GM19351 (cell line): Measurements from ENCODE around the gene TMEM101.
"Not testable (repeated sequence)": the region's sequence is repeated elsewhere in the genome, so short reads cannot be mapped to it uniquely, and the experiment has no call there.

ENCODE experiments used
- ATAC-seq: cut with Tn5 transposase; IDR thresholded peaks from one replicate; pipeline ENCODE4 v1.9.1; 2021; ENCODE audit warnings: mild to moderate bottlenecking, moderate library complexity; ENCODE audit not compliant: unreplicated experiment

The TMEM101 gene

DNA sequence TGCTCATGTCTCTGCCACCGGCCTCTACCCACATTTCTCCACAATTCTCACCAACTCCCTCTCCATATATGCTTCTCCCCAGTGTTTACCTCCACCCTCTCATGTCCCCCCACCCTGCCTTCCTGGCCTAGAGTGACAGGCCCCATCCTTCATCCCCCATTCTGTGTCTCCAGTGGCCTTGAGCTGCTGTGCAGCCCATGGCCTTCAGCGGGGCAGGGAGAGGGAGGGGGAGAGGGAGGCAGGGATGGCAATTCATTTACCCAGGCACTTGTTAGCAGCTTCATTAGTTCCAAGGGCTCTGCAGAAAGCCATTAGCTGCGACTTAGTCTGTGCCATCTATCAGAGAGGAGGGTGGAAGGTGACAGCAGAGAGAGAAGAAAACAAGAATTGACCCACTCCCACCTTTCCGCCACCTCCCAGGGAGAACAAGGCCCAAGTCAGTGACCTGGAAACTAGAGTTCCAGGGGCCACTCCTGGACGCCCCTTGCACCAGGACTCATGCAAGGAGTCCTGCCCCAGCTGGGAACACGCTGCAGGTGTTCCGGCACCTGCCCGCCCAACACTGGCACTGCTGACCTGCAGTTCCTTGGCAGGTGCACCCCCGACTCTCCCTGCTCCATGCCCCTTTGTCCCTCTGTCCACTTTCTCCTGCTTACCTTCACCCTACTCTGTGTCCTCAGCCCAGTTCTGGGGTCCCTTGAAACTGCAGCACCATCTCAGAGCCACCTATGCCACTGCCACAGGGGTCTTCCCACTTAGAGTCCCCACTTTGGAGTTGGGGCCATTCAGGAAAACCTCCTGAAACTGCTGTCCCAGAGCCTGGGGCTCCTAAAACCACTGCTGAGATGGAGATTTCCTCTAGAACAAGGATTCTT, 37.6 kb downstream of the TMEM101 start:
- ATAC-seq: no peak

DNA sequence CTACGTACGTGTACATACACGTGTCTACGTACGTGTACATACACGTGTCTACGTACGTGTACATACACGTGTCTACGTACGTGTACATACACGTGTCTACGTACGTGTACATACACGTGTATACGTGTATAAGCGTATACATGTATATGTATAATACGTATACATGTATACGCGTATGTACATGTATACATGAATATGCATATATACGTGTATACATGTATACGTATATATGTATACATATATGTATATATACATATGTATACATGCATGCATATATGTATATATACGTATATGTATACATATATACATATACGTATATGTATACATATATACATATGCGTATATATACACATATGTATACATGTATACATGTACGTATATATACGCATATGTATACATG, 38.9 kb downstream of the TMEM101 start:
- no peak for ATAC-seq

DNA sequence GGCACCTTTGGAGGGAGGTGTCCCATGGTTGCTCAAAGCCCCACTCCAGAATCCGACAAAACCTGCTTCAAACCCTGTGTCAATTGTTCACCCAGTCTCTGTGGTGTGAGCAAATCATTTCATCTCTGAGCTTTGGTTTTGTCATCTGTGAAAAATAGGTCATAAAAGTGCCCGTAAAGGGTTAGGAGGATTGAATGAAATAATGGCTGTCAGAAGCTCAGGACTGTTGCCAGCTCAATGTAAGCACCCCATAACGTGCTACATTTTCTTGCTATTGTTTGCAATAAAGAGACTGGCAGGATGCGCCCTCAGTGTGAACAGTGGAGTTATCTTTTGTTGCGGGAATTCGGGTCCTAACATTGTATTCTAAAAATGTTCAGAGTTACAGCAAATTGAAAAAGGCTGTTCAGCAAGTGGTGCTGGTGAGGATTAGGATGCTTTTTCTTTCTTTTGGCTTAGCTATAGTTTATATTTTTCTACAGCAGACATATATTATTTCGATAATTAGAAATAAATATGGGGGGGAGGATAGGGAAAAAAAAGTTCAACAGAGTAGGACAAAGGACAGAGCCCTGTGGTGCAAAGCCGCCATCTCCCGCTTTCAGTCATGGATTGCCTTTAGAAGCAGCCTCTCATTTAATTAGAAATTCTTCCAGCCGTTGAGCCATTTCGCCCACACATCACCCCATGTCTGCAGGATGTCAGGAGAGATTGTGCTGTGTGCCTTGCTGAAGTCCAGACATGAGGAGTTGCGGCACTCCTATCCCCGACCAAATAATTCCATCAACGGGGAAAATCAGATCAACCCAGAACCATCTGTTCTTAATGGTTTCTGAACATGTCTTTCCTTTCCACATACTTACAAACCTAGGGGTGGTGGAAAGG, 40.1 kb downstream of the TMEM101 start:
- no peak for ATAC-seq

DNA sequence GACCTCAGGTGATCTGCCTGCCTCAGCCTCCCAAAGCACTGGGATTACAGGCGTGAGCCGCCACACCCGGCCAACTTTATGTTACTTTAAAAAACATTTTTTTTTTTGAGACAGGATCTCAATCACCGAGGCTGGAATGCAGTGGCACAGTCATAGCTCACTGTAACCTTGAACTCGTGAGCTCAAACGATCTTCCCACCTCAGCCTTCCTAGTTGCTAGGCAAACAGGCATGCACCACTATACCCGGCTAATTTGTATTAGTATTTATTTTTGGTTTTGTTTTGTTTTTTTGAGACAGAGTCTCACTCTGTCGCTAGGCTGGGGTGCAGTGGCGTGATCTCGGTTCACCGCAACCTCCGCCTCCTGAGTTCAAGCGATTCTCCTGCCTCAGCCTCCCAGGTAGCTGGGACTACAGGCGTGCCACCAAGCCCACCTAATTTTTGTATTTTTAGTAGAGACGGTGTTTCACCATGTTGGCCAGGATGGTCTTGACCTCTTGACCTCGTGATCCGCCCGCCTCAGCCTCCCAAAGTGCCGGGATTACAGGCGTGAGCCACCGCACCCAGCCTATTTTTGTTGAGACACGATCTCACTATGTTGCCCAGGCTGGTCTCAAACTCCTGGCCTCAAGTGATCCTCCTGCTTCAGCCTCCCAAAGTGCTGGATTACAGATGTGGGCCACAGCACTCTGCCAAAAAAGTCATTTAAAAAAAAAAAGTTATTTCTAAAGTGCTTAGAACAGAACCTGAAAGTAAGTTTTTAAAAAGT, 42.1 kb downstream of the TMEM101 start:
- ATAC-seq: not testable (repeated sequence)

DNA sequence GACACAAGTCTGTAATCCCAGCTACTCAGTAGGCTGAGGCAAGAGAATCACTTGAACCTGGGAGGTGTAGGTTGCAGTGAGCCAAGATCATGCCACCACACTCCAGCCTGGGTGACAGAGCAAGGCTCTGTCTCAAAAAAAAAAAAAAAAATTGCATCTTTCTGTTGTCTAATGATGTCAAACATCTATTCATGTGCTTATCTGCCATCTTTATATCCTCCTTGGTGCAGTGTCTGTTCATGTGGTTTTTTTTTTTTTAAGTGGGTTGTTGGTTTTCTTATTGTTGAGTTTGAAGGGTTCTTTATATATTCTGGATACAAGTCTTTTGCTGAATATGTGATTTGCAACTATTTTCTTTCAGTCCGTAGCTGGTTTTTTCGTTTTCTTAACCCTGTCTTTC, 43.3 kb downstream of the TMEM101 start:
- not testable (repeated sequence) for ATAC-seq

DNA sequence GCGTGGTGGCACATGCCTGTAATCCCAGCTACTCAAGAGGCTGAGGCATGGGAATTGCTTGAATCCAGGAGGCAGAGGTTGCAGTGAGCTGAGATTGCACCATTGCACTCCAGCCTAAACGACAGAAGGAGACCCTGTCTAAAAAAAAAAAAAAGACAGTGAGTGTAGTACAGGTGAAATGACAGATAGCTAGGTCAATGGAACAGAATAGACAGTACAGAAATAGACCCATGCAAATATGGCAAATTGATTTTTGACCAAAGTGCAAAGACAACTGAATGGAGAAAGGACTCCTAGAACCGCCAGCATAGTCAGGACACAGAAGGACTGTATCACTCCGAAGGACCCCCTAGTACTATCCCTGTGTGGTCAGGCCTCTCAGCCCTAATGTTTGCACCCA, 44.4 kb downstream of the TMEM101 start:
- ATAC-seq: no peak

DNA sequence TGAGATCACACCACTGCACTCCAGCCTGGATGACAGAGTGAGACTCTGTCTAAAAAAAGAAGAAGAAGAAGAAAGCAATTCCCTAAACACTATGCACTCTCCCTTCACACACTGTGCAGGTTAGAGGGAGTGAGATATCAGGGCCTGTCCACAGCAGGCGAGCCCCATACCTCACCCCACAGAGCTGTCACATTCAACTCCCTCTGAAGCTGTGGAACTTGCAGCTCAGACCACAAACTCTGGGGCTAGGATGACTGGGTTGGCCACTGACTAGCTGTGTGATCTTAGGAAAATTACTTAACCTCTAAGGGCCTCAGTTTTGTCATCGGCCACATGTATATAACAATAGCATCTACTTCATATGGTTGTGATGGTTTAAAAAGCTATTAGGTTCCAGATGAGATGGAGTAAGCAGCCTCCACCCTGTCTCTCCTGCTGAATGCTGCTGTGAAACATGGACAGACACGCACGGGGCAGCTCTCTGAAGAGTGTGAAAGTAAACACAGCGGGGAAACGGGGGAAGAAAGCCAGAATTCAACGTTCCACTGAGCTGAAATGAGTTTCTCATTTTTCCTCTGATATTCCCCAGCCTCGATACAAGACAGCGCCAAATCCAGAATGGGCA, 47.4 kb downstream of the TMEM101 start:
- no peak for ATAC-seq

DNA sequence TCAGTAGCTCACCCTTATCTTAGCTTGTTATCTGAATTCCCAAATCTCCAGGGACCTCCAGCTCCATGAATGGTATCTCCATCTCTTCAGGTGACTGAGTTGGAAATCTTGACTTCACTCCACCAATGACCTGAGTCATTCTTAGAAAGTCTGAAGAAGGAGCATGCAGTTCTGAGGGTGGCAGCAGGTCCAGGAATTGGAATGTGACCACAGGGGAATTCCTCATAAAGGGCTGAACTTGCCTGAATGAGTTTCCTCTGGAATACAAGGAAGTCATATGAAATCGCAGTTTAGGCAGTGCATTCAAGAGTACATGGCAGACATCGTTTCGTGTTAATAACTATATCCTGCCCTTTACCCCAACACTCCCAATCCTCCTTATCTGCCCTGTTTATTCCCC, 48.5 kb downstream of the TMEM101 start:
- no peak for ATAC-seq

DNA sequence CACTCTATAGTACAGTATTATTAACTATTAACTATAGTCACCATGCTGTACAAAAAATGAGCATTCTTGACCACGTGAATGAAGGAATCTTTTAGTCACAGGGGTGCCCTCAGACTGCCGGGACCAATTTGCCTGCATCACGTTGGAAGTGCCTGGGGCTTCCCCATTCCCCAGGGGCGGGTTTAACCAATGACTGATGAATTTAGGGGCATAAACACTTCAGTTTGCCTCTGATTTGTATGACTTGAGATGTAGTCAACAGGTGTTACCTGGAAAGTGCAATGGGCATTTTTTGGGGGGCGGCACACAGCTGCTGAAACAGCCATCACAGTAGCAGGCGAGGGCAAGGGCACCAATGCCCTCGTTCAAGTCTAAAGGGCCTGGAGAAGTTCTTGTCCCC, 52.3 kb downstream of the TMEM101 start:
- ATAC-seq: no peak

DNA sequence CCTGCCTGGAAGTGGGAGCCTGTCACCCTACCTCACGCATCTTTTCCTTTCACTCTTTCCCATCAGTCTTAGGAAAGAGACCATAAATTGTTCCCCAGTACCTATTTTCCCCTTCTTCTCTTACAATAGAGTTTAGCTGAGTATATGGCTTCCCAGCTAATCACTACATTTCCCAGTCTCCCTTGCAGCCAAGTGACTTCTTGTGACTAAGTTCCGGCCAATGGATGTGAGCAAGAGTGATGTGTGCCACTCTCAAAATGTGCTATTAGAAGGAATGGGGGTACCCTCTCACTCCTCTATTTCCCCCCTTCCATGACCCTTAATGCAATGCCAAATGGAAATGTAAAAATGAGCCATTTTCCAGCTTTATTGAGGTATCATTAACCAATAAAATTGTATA, 52.8 kb downstream of the TMEM101 start:
- ATAC-seq: no peak

DNA sequence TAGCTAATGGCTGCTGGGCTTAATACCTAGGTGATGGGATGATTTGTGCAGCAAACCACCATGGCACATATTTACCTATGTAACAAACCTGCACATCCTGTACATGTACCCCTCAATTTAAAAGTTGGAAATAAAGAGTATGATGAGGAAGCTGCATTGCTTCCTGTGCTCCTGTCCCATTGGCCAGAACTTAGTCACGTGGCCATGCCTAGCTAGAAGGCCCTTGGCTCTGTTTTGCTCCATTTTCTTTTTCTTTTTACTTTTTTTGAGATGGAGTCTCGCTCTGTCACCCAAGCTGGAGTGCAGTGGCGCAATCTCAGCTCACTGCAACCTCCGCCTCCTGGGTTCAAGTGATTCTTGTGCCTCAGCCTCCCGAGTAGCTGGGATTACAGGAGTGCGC, 53.5 kb downstream of the TMEM101 start:
- ATAC-seq: not testable (repeated sequence)
